D341Med (cell line): Measurements from ENCODE around the gene MRC2.
"Not testable (repeated sequence)": the region's sequence is repeated elsewhere in the genome, so short reads cannot be mapped to it uniquely, and the experiment has no call there.

Source experiments
- DNase-seq: peaks from one replicate; pipeline ENCODE4 v3.0.0; 2012; ENCODE audit warnings: low spot score

Gene MRC2

GRCh38 chr17:62681061-62681938 lies 53.8 kb downstream of the MRC2 start:
- DNase-seq, result peak; percentile 32

- peak; percentile 25 for DNase-seq
Observed at GRCh38 chr17:62681939-62682381, 54.5 kb downstream of the MRC2 start.

GRCh38 chr17:62684179-62684578 lies 56.7 kb downstream of the MRC2 start:
- no peak for DNase-seq

GRCh38 chr17:62687997-62688396 lies 60.5 kb downstream of the MRC2 start:
- no peak for DNase-seq

- DNase-seq, result no peak
Observed at GRCh38 chr17:62688398-62689160, 61.1 kb downstream of the MRC2 start.

- no peak for DNase-seq
Observed at GRCh38 chr17:62689441-62690167, 62.1 kb downstream of the MRC2 start.

- DNase-seq, result no peak
Observed at GRCh38 chr17:62690168-62690897, 62.9 kb downstream of the MRC2 start.

- not testable (repeated sequence) for DNase-seq
Observed at GRCh38 chr17:62691589-62691915, 64.1 kb downstream of the MRC2 start.

- DNase-seq, result no peak
Observed at GRCh38 chr17:62692159-62692651, 64.7 kb downstream of the MRC2 start.

GRCh38 chr17:62692721-62693431 lies 65.4 kb downstream of the MRC2 start:
- DNase-seq, result peak; percentile 74

- no peak for DNase-seq
Observed at GRCh38 chr17:62693616-62694409, 66.3 kb downstream of the MRC2 start.

GRCh38 chr17:62695093-62695738 lies 67.7 kb downstream of the MRC2 start:
- DNase-seq, result not testable (repeated sequence)

- no peak for DNase-seq
Observed at GRCh38 chr17:62696256-62696655, 68.8 kb downstream of the MRC2 start.

GRCh38 chr17:62696726-62697490 lies 69.4 kb downstream of the MRC2 start:
- no peak for DNase-seq

GRCh38 chr17:62698459-62698858 lies 71.0 kb downstream of the MRC2 start:
- DNase-seq, result not testable (repeated sequence)

GRCh38 chr17:62700964-62701705 lies 73.7 kb downstream of the MRC2 start:
- DNase-seq, result no peak

GRCh38 chr17:62701706-62702085 lies 74.2 kb downstream of the MRC2 start:
- no peak for DNase-seq

GRCh38 chr17:62702746-62703260 lies 75.3 kb downstream of the MRC2 start:
- DNase-seq, result no peak
